Subcutaneous adipose tissue (tissue), 4 donors: ENCODE data around the gene EHD2. TPM values are rescaled to one million over a fixed set of nuclear protein-coding genes. Genes with fewer than 3 reads are reported as not detected.

ENCODE experiments used
- CTCF ChIP-seq: fragments of 450-650 bp; IDR thresholded peaks from one replicate; pipeline ENCODE4 v1.5.1; 2016; ENCODE audit warnings: low read depth, mild to moderate bottlenecking, control low read depth, antibody characterized with exemption, moderate library complexity
- total RNA-seq, 4 donors: library from RNA; depleted of rRNA; stranded (reverse); fragments of >200 nt; gene quantifications; one replicate each; pipeline ENCODE4 v1.1.0, GENCODE V29; 2016

Gene EHD2
- total RNA-seq, 4 donors from 2014 or later: 77.5 to 340 (median 130) TPM

GRCh38 chr19:47707135-47707925, 5.9 kb upstream of the EHD2 start:
- no peak for TF ChIP-seq CTCF

GRCh38 chr19:47711652-47712242, 1.5 kb upstream of the EHD2 start:
- TF ChIP-seq CTCF: no peak

GRCh38 chr19:47714339-47714738, 1.1 kb downstream of the EHD2 start:
- TF ChIP-seq CTCF: no peak

- TF ChIP-seq CTCF: no peak
Observed at GRCh38 chr19:47716270-47716937, 3.2 kb downstream of the EHD2 start.

- TF ChIP-seq CTCF: no peak
Observed at GRCh38 chr19:47719047-47719859, 6.0 kb downstream of the EHD2 start.

GRCh38 chr19:47720669-47721422, 7.6 kb downstream of the EHD2 start:
- TF ChIP-seq CTCF: no peak
